Measurements from ENCODE around the gene ARMC7. TPM values are rescaled to one million over a fixed set of nuclear protein-coding genes. Genes with fewer than 3 reads are reported as not detected.

Gene ARMC7
- polyA plus RNA-seq, 1 donor (not counting 4 experiments of a cell fraction or from before 2014, with no cell fraction given) = 4.2 TPM

GRCh38 chr17:75142236-75142971 lies 32.6 kb downstream of the ARMC7 start:
- H3K9ac ChIP-seq (ENCODE audit: control insufficient read depth, extremely low read depth, insufficient read depth, low read length) = no peak overlapping the region
- no peak overlapping the region for H3K4me3 ChIP-seq (ENCODE audit: control insufficient read depth in 2 of 3, extremely low read depth in 1 of 3, insufficient read depth in 2 of 3, low read depth in 1 of 3, low read length in 3 of 3)
- DNase-seq (ENCODE audit: low read depth, low spot score) (no peak), FAIRE-seq (no peak)
- no peak overlapping the region for H3K27ac ChIP-seq (ENCODE audit: control insufficient read depth, insufficient read depth, low read length)
- no peak for TF ChIP-seq CTCF (optimal IDR thresholded peaks at IDR 0.05 in 1 of 3, IDR thresholded peaks at IDR 0.05 in 1 of 3, conservative IDR thresholded peaks at IDR 0.05 in 1 of 3; ENCODE audit: extremely low read depth in 1 of 3, insufficient read depth in 2 of 3, low read length in 3 of 3)
- no peak for TF ChIP-seq EZH2 (IDR thresholded peaks at IDR 0.05; ENCODE audit: low read length)
- no peaks in the 10 kb centered on the region for H3K27me3 ChIP-seq (ENCODE audit: control insufficient read depth, extremely low read depth, insufficient read depth, low read length)
- no peaks in the 10 kb centered on the region for H3K9me1 ChIP-seq (ENCODE audit: control insufficient read depth, extremely low read depth, insufficient read depth, low read length)
- peaks cover 2% of the 10 kb centered on the region for H4K20me1 ChIP-seq (ENCODE audit: control insufficient read depth, extremely low read depth, insufficient read depth, low read length)
- peaks cover 24% of the 10 kb centered on the region for H3K79me2 ChIP-seq (ENCODE audit: control insufficient read depth, insufficient read depth, low read length)
- H2AFZ ChIP-seq (ENCODE audit: control insufficient read depth, low read length) = no peak overlapping the region
- no peak overlapping the region for H3K4me2 ChIP-seq (ENCODE audit: control insufficient read depth, extremely low read depth, insufficient read depth, low read depth, low read length)
- dilution Hi-C loops (cut with MboI; ENCODE audit: extremely low pct_ligation_motif_present, low sequenced_read_pairs) = no loop called here
- H3K36me3 ChIP-seq (ENCODE audit: control insufficient read depth in 2 of 2, extremely low read depth in 1 of 2, insufficient read depth in 2 of 2, low read length in 2 of 2) = peaks cover 47 to 62% of the 10 kb centered on the region in 2 experiments
- H3K9me3 ChIP-seq (ENCODE audit: control insufficient read depth, low read depth, low read length) = no peaks in the 10 kb centered on the region
- H3K4me1 ChIP-seq (ENCODE audit: control insufficient read depth, extremely low read depth, insufficient read depth, low read length) = no peaks in the 10 kb centered on the region

DNA sequence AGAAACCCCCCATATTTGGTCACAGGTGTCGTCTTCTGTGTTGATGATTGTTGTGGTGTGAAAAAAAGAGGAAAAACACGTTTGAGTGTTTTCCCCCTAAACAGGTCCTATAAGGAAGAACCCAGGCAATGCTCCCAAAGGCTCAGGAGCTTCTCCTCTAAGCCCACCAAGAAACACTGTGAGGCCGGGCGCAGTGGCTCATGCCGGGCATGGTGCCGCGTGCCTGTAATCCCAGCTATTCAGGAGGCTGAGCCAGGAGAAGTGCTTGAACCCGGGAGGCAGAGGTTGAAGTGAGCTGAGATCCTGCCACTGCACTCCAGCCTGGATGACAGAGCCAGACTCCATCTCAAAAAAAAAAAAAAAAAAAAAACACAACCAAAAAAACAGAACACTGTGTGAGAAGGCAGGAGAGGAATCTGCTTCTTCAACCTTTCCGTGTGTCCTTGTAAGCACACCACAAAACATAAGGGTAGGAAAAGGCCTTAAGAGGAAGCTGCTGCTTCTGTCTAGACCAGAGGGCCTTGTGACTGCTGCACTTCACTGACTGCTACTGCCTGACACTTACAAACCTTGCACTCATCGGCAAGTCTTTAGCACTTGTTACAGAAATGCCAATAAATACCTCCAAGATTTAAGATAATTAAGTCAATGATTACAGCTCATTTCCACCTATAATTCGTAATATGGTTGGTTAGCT lies 35.2 kb downstream of the ARMC7 start:
- Histone ChIP-seq H3K27ac (ENCODE audit: control insufficient read depth, insufficient read depth, low read length) (no peak overlapping the region), H2AFZ (ENCODE audit: control insufficient read depth, low read length) (no peak overlapping the region), H3K4me2 (ENCODE audit: control insufficient read depth, extremely low read depth, insufficient read depth, low read depth, low read length) (no peak overlapping the region), H3K4me1 (ENCODE audit: control insufficient read depth, extremely low read depth, insufficient read depth, low read length) (no peaks in the 10 kb centered on the region), H3K79me2 (ENCODE audit: control insufficient read depth, insufficient read depth, low read length) (peaks cover 48% of the 10 kb centered on the region), H3K36me3 (ENCODE audit: control insufficient read depth in 2 of 2, extremely low read depth in 1 of 2, insufficient read depth in 2 of 2, low read length in 2 of 2) (peaks cover 45 to 69% of the 10 kb centered on the region in 2 experiments), H3K4me3 (ENCODE audit: control insufficient read depth in 2 of 3, extremely low read depth in 1 of 3, insufficient read depth in 2 of 3, low read depth in 1 of 3, low read length in 3 of 3) (no peak overlapping the region), H3K9me3 (ENCODE audit: control insufficient read depth, low read depth, low read length) (no peaks in the 10 kb centered on the region), H3K27me3 (ENCODE audit: control insufficient read depth, extremely low read depth, insufficient read depth, low read length) (no peaks in the 10 kb centered on the region), H3K9me1 (ENCODE audit: control insufficient read depth, extremely low read depth, insufficient read depth, low read length) (no peaks in the 10 kb centered on the region), H4K20me1 (ENCODE audit: control insufficient read depth, extremely low read depth, insufficient read depth, low read length) (peaks cover 7% of the 10 kb centered on the region), H3K9ac (ENCODE audit: control insufficient read depth, extremely low read depth, insufficient read depth, low read length) (no peak overlapping the region)
- dilution Hi-C loops (cut with MboI; ENCODE audit: extremely low pct_ligation_motif_present, low sequenced_read_pairs) = no loop called here
- no peak for FAIRE-seq
- no peak for DNase-seq (ENCODE audit: low read depth, low spot score)
- no peak for TF ChIP-seq EZH2 (IDR thresholded peaks at IDR 0.05; ENCODE audit: low read length)
- TF ChIP-seq CTCF (optimal IDR thresholded peaks at IDR 0.05 in 1 of 3, IDR thresholded peaks at IDR 0.05 in 1 of 3, conservative IDR thresholded peaks at IDR 0.05 in 1 of 3; ENCODE audit: extremely low read depth in 1 of 3, insufficient read depth in 2 of 3, low read length in 3 of 3) = no peak
